ENCODE data around the gene EFCAB6.

GRCh38 chr22:43859621-43860020, 47.5 kb upstream of the EFCAB6 start:
- no peak for TF ChIP-seq POLR2A (IDR thresholded peaks at IDR 0.05; ENCODE audit: borderline replicate concordance, extremely low read depth, insufficient read depth, insufficient read length)
- TF ChIP-seq ZNF274 (IDR thresholded peaks at IDR 0.05; ENCODE audit: low read depth, low read length): no peak
- no peak for TF ChIP-seq CTCF (IDR thresholded peaks at IDR 0.05 in 2 of 3, conservative IDR thresholded peaks at IDR 0.05 in 1 of 3; ENCODE audit: borderline replicate concordance in 1 of 3, insufficient read depth in 1 of 3, low read depth in 2 of 3, low read length in 2 of 3)
- no peak for TF ChIP-seq FOSL1 (IDR thresholded peaks at IDR 0.05; ENCODE audit: low read depth)
- TF ChIP-seq RAD21 (IDR thresholded peaks at IDR 0.05; ENCODE audit: low read depth): no peak
